ENCODE data around the gene CDCA3.

The CDCA3 gene

DNA sequence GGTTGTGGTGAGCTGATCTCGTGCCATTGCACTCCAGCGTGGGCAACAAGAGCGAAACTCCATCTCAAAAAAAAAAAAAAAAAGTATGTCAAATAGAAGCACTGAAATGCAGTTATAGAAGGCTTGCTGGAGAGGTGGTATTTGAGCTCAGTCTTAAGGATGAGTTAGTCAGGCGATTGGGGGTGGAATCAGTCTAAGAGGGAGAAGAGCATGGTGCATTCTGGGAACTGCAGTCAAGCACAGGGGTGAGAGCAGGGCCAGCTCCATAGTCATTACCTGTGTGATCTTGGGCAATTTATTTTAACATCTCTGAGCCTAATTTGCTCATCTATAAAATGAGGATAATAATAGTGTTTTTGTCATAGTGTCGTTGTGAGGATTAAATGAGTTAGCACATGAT, 16.2 kb downstream of the CDCA3 start:
- DNase-seq (ENCODE audit: low read depth): no peak
- no peak overlapping the region for H3K4me3 ChIP-seq (ENCODE audit: low read length)
- TF ChIP-seq CTCF (IDR thresholded peaks at IDR 0.05; ENCODE audit: insufficient read depth, low read depth, low read length, missing control alignments): no peak

GRCh38 chr12:6834254-6834653, 16.8 kb downstream of the CDCA3 start:
- no peak for TF ChIP-seq CTCF (IDR thresholded peaks at IDR 0.05; ENCODE audit: insufficient read depth, low read depth, low read length, missing control alignments)
- no peak for DNase-seq (ENCODE audit: low read depth)

GRCh38 chr12:6833189-6833890, 17.7 kb downstream of the CDCA3 start:
- TF ChIP-seq CTCF (IDR thresholded peaks at IDR 0.05; ENCODE audit: insufficient read depth, low read depth, low read length, missing control alignments): no peak
- no peak for DNase-seq (ENCODE audit: low read depth)

More at GRCh38 chr12:6834254-6834653, 16.8 kb downstream of the CDCA3 start:
- no peak overlapping the region for H3K4me3 ChIP-seq (ENCODE audit: low read length)

GRCh38 chr12:6832125-6832524, 19.0 kb downstream of the CDCA3 start:
- no peak for TF ChIP-seq CTCF (IDR thresholded peaks at IDR 0.05; ENCODE audit: insufficient read depth, low read depth, low read length, missing control alignments)
- H3K4me3 ChIP-seq (ENCODE audit: low read length): no peak overlapping the region
- DNase-seq (ENCODE audit: low read depth): no peak

More at GRCh38 chr12:6833189-6833890, 17.7 kb downstream of the CDCA3 start:
- H3K4me3 ChIP-seq (ENCODE audit: low read length): no peak overlapping the region

- no peak overlapping the region for H3K4me3 ChIP-seq (ENCODE audit: low read length)
- no peak for TF ChIP-seq CTCF (IDR thresholded peaks at IDR 0.05; ENCODE audit: insufficient read depth, low read depth, low read length, missing control alignments)
- no peak for DNase-seq (ENCODE audit: low read depth)
Measured at GRCh38 chr12:6831450-6831995, 19.6 kb downstream of the CDCA3 start.

DNA sequence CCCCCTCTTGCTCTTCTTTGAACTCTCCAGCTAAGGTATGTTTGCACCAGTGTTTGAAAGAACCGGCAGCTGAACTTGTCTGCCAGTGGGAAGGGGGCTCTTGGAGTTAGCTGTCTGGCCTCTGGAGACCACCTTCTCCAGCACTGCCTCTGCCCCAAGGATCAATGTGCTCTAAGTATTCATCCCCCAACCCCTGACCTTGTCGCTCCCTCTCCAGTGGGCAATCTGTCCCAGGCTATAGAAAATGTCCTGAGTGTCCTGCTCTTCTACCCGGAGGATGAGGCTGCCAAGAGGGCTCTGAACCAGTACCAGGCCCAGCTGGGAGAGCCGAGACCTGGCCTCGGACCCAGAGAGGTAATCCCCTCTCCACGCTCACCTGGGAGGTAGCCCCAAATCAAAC, 20.1 kb downstream of the CDCA3 start:
- no peak for DNase-seq (ENCODE audit: low read depth)
- no peak overlapping the region for H3K4me3 ChIP-seq (ENCODE audit: low read length)
- TF ChIP-seq CTCF (IDR thresholded peaks at IDR 0.05; ENCODE audit: insufficient read depth, low read depth, low read length, missing control alignments): no peak

All from epithelial cell of esophagus (primary cell).